Stimulated activated CD4-positive, alpha-beta T cell treated with anti-CD3 and anti-CD28 coated beads, Interleukin-2, amount 100 ng/mL, for 48 hours (primary cell): ENCODE measurements around the gene PCNX1.

ENCODE experiments used
- DNase-seq, 2 donors: peaks; one replicate each; pipeline ENCODE4 v3.0.0-alpha.2; 2020

PCNX1 gene

GRCh38 chr14:70889555-70889954 is 17.7 kb upstream of the PCNX1 start:
- DNase-seq, result no peak

- no peak for DNase-seq
Measured at GRCh38 chr14:70890826-70891659, 16.2 kb upstream of the PCNX1 start.

GRCh38 chr14:70891737-70892136 is 15.5 kb upstream of the PCNX1 start:
- no peak for DNase-seq

GRCh38 chr14:70893062-70893845 is 14.0 kb upstream of the PCNX1 start:
- no peak for DNase-seq

GRCh38 chr14:70893858-70894291 is 13.4 kb upstream of the PCNX1 start:
- no peak for DNase-seq

- DNase-seq, result no peak
Measured at GRCh38 chr14:70894868-70895267, 12.4 kb upstream of the PCNX1 start.

- DNase-seq, result no peak
Measured at GRCh38 chr14:70896317-70896716, 10.9 kb upstream of the PCNX1 start.

GRCh38 chr14:70896981-70897380 is 10.3 kb upstream of the PCNX1 start:
- no peak for DNase-seq

GRCh38 chr14:70897464-70897863 is 9.8 kb upstream of the PCNX1 start:
- DNase-seq, result no peak

GRCh38 chr14:70898111-70898745 is 9.0 kb upstream of the PCNX1 start:
- DNase-seq, result no peak

GRCh38 chr14:70901269-70901668 is 6.0 kb upstream of the PCNX1 start:
- no peak for DNase-seq

GRCh38 chr14:70902184-70902583 is 5.1 kb upstream of the PCNX1 start:
- no peak for DNase-seq

- no peak for DNase-seq
Measured at GRCh38 chr14:70904373-70904772, 2.9 kb upstream of the PCNX1 start.

- no peak for DNase-seq
Measured at GRCh38 chr14:70905301-70905700, 2.0 kb upstream of the PCNX1 start.

- DNase-seq, result no peak
Measured at GRCh38 chr14:70906793-70907175, 475 bp upstream of the PCNX1 start.

GRCh38 chr14:70907996-70908934 is 1.0 kb downstream of the PCNX1 start:
- peak; percentile 42 to 54 for DNase-seq

GRCh38 chr14:70908935-70909641 is 1.8 kb downstream of the PCNX1 start:
- no peak for DNase-seq

- DNase-seq, result no peak
Measured at GRCh38 chr14:70909733-70910614, 2.7 kb downstream of the PCNX1 start.

GRCh38 chr14:70915415-70915814 is 8.2 kb downstream of the PCNX1 start:
- DNase-seq, result no peak

- DNase-seq, result no peak
Measured at GRCh38 chr14:70916300-70916699, 9.0 kb downstream of the PCNX1 start.

- no peak for DNase-seq
Measured at GRCh38 chr14:70916799-70917198, 9.5 kb downstream of the PCNX1 start.
